GM19438 (cell line): Measurements from ENCODE around the gene GRM8.

ENCODE experiments used
- ATAC-seq: cut with Tn5 transposase; IDR thresholded peaks from one replicate; pipeline ENCODE4 v1.9.1; 2021; ENCODE audit warnings: low read depth; ENCODE audit not compliant: unreplicated experiment

Gene GRM8

GRCh38 chr7:127152423-127152822 is 100.3 kb downstream of the GRM8 start:
- ATAC-seq = no peak

GRCh38 chr7:127151379-127151778 is 101.4 kb downstream of the GRM8 start:
- no peak for ATAC-seq

- no peak for ATAC-seq
These were observed 102.2 kb downstream of the GRM8 start for GRCh38 chr7:127150543-127150942.

GRCh38 chr7:127146746-127147536 is 105.8 kb downstream of the GRM8 start:
- no peak for ATAC-seq

- no peak for ATAC-seq
These were observed 115.6 kb downstream of the GRM8 start for GRCh38 chr7:127137146-127137545.

GRCh38 chr7:127135871-127136485 is 116.8 kb downstream of the GRM8 start:
- ATAC-seq = no peak

- no peak for ATAC-seq
These were observed 129.5 kb downstream of the GRM8 start for GRCh38 chr7:127123220-127123619.

GRCh38 chr7:127119517-127119916 is 133.2 kb downstream of the GRM8 start:
- ATAC-seq = no peak

- no peak for ATAC-seq
These were observed 137.9 kb downstream of the GRM8 start for GRCh38 chr7:127114742-127115265.

GRCh38 chr7:127107601-127108007 is 145.1 kb downstream of the GRM8 start:
- ATAC-seq = peak; percentile 86

GRCh38 chr7:127093340-127093739 is 159.4 kb downstream of the GRM8 start:
- no peak for ATAC-seq

GRCh38 chr7:127091620-127092019 is 161.1 kb downstream of the GRM8 start:
- no peak for ATAC-seq

GRCh38 chr7:127089146-127089545 is 163.6 kb downstream of the GRM8 start:
- ATAC-seq = no peak

- ATAC-seq = no peak
These were observed 171.2 kb downstream of the GRM8 start for GRCh38 chr7:127081539-127081938.

- no peak for ATAC-seq
These were observed 172.2 kb downstream of the GRM8 start for GRCh38 chr7:127080576-127080975.

GRCh38 chr7:127066974-127067373 is 185.8 kb downstream of the GRM8 start:
- ATAC-seq = no peak

- no peak for ATAC-seq
These were observed 193.3 kb downstream of the GRM8 start for GRCh38 chr7:127059475-127059874.

GRCh38 chr7:127057918-127058317 is 194.8 kb downstream of the GRM8 start:
- ATAC-seq = no peak

GRCh38 chr7:127056202-127056601 is 196.5 kb downstream of the GRM8 start:
- ATAC-seq = no peak

- no peak for ATAC-seq
These were observed 205.2 kb downstream of the GRM8 start for GRCh38 chr7:127047521-127047920.

GRCh38 chr7:127041689-127042452 is 210.9 kb downstream of the GRM8 start:
- ATAC-seq = no peak
